NAMALWA (cell line): ENCODE results near the gene DGKE.

Experiments
- DNase-seq: peaks from one replicate; pipeline ENCODE4 v3.0.0-alpha.2; 2015; ENCODE audit warnings: low spot score

DGKE gene

DNA sequence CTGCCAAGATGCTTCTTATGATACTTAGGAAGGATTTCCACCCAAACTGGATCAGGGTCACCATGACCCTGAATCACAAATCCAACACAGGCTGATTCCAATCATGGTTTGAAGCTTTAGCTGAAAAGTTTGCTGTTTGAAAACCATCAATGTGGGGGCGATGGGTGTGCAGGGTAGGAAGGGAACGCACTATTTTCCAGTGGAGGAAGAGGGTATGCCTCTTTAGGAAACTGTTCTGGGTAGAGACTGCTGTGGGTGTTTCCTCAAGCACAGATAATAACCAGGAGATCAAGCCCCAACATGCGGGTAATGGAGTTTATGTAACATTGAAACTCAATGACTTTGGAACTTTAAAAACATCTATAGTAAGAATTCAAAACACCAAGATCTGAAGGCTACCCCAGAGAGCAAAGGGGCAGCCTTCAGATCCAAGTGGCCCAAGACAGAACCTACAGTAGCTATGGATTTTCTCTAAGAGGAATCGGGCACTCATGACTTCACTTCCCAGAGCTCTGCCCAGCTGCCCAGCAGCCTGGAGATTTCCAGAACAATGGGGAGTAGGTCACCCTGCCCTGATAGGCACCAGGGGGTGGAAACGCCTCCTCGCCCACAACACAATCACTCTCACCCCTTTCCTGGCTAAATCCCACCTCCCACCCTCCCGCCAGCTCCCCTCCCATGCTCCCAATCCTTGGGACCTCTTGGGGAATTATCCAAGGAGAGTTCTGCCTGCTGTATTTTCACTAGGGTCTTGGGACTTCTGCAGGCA, 57.1 kb downstream of the DGKE start:
- DNase-seq = no peak

DNA sequence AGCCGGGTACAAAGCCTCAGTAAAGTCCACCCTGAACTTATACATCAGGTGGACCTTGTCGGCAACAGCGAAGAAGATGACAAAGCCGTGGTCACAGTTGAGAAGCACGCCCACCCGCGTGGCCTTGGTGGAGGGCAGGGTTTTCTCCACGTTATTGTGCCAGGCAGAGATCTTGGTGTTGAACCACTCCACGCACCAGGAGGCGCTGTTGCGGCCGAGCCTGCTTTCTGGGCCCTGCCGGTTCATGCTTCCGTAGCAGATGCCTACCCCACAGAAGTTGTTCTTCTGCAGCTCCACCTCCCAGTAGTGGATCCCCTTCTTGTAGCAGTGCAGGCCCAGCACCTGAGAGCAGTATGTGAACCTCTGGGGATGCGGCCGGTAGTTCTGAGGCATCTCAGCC, 57.8 kb downstream of the DGKE start:
- no peak for DNase-seq

DNA sequence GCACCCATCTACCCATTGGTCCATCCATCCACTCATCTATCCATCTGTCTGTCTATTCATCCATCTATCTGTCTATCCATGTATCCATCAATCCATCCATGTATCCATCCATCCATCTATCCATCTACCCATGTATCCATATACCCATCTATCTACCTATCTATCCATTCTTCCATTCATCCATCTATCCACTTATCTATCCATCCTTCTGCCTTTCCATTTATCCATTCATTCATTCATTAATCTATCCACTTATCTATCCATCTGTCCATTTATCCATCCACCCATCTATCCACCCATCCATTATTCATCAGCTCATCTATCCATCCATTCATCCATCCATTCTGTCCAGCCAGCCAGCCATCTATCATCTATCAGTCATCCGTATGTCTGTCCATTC, 58.4 kb downstream of the DGKE start:
- DNase-seq = no peak

DNA sequence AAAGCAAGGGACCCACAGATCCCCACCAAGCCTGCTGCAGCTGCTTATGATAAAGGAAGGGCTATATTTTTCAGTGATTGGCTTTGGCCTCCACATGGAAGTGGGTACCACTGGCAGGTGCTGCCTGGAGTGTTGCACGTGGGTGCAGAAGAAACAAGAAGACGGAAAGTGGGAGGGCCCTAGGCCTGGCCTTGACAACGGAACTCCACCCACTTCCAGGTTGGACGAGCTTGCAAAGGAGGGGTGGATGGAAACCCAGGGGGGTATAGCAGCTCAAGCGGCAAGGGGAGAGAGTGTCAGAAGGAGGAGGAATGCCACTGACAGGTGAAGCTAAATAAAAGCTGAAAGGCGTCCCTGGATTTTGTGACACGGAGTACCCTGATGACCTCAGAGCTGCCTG, 59.6 kb downstream of the DGKE start:
- no peak for DNase-seq

DNA sequence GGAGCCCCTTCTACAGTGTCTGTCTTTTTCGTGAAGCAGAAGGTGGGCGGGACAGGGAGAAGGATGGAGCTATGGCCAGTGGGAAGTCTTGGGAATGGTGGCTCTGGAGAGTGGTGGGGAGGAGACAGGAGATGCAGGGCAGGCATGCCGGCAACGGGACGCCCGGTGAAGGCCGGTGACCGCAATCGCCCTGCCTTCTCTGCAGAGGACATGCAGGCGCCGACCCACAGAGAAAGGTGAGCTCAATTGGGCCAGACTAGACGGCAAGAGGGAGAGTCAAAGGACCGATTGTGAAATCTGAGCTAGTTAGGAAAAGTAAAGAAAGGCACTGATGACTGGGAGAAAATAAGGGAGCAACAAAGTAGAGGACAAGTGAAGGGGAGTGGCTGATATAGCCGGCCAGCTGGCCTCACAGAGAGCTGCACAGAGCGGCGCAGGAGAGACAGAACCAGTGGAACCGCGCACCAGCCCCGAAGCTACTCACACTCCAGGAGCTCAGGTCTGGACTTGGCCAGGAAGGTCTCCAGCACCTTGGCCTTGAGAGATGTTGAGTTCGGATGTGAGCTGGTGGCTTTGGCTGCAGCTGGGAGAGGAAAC, 61.0 kb downstream of the DGKE start:
- DNase-seq = no peak

DNA sequence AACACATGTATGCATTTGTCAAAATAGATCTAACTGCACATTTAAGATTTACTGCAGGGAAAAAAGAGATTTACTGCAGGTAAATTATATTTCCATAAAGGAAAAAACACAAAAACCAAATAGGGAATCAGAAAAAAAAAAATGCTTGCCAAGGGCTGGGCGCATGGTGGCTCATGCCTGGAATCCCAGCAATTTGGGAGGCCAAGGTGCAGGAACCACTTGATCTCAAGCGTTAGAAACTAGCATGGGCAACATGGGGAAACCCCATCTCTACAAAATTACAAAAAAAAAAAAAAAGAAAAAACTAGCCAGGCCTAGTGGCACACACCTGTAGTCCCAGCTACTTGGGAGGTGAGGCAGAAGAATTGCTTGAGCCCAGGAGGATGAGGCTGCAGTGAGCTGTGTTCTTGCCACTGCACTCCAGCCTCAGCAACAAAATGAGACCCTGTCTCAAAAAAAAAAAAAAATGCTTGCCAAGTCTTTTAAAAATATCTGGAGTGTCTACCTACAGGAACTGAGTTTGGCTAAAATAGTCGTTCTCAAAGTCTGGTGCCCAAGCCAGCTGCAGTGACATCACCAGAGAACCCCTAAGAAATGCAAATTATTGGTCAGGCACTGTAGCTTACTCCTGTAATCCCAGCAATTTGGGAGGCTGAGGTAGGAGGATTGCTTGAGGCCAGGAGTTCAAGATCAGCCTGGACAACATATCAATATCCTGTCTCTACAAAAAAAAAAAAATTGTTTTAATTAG, 62.4 kb downstream of the DGKE start:
- peak; percentile 65 for DNase-seq

DNA sequence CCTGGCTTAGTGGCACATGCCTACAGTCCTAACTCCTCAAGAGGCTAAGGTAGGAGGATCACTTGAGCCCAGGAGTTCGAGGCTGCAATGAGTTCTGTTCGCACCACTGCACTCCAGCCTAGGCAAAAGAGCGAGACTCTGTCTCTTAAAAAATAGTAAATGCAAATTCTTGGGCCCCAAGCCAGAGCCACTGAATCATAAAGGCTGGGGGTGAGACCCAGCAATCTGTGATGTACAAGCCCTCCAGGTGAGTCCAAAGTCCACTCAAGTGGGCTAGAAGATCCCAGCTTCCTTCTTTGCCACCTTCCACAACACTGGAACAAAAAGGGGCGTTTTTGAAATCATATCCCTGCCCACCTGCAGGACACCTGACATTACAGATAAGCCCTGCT, 63.0 kb downstream of the DGKE start:
- peak; percentile 68 for DNase-seq

DNA sequence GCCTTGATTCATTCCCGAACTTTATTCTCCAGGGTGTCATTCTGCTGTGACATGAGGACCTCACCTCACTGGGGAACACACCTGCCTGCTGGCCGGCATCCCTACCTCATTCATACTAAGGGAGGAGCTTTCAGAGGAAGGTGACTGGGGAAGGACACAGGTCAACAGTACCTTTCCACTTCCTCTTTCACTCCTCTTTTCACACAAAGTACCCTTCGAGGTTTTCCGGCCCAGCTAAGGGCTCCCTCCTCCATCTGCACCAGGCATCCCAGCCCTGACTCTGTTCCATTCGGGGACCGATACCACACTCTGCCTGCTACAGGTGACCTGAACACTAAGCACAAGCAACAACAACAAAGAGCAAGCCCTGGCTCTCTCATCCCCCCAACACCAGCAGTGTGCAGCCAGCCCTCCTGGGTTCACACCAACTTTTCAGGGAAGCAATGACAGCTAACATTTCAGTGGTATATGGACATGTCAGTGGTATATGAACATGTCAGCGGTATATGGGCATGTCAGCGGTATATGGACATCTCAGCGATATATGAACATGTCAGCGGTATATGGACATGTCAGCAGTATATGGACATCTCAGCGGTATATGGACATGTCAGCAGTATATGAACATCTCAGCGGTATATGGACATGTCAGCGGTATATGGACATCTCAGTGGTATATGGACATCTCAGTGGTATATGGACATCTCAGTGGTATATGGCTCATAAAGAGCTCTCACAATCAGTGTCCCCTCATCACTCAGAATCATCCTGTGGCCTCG, 63.9 kb downstream of the DGKE start:
- peak; percentile 46 for DNase-seq

DNA sequence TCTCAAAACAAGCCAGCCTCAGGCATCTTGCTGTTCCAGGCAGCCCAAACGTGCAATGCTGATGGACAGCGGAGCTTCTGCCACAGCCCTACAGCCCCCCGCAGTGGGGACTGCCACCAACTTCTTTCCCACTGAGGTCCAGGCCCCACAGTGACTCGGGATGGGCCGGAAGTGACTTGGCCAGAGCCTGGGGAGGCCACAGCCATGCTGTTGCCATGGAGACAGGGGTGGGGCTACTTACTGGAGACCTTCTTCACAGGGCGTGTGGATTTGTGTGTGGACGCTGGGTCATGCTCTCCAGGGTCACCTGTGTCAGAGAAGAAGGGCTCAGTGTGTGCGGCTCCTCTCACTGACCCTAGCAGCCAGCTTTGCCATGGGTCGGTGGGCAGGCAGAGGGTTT, 64.9 kb downstream of the DGKE start:
- no peak for DNase-seq

DNA sequence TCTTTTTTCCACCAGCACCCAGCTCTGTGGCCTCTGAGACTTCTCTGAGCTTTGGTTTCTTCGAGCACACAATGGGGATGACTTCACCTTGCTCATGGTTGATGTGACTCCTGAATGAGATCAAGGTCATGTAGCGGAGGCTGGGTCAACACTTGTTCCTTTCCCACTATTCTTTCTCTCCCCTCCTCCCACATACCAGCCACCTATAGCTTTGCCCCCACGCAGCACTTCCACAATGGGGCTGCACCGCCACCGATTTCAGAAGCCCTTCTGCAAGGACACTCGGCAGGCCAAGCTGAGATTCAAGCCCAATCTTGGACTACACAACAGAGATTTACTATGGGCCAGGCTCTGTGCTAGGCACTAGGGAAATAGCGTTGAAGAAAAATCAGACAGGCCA, 65.5 kb downstream of the DGKE start:
- no peak for DNase-seq

DNA sequence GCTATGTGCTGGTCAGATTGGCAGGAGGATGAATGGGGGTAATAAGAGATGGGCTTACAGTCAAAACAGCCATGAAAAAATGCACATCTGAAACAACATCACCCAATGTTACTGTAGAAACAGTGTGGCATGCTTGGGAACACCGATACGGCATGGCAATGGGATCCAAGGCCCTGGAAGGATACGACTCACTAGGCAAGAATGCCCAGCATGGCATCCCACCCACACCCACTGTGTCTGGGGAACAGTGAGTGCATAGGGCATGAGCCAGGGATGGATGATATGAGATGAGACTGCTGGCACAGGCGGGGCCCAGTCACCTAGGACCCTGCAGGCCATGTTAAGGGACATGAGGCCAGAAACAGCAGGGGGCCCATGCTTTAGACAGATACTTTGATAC, 68.4 kb downstream of the DGKE start:
- DNase-seq = no peak

DNA sequence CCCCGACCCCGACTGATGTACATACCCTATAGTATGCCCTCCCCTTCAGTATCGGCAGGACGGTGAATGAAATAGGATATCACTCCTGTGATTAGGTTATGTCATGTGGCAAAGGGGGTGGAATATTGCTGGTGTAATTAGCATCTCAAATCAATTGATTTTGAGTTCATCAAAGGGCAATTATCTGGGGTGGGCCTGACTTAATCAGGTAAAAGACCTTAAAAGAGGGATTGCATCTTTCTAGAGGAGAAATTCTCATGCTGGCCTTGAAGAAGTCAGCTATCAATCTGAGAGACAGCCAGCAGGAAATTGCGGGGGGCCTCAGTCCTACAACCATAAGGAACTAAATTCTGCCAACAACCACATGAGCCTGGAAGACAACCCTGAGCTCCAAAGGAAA, 69.6 kb downstream of the DGKE start:
- no peak for DNase-seq

DNA sequence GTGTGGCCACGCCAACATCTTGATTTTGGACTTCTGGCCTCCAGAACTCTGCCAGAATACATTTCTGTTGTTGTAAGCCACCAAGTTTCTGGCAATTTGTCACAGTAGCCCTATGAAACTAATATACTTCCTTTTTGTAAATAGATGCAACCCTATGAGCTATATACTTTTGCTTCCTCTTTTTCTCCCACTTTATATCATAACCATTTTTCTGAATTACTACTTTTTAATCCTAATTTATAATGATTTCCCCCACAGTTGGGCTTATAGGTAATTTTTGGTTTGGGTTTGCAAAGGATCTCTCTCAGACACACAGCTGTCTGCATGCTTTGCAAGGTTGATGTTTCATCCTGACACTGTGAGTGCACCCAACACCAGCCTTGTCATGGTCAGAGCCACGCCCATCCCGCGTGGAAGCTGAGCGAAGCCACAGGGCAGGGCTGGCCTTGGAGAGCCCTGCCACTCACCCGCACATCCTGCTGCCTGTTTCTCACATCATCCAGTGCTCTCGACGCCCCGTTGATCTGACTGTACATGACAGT, 74.1 kb downstream of the DGKE start:
- DNase-seq = peak; percentile 85

DNA sequence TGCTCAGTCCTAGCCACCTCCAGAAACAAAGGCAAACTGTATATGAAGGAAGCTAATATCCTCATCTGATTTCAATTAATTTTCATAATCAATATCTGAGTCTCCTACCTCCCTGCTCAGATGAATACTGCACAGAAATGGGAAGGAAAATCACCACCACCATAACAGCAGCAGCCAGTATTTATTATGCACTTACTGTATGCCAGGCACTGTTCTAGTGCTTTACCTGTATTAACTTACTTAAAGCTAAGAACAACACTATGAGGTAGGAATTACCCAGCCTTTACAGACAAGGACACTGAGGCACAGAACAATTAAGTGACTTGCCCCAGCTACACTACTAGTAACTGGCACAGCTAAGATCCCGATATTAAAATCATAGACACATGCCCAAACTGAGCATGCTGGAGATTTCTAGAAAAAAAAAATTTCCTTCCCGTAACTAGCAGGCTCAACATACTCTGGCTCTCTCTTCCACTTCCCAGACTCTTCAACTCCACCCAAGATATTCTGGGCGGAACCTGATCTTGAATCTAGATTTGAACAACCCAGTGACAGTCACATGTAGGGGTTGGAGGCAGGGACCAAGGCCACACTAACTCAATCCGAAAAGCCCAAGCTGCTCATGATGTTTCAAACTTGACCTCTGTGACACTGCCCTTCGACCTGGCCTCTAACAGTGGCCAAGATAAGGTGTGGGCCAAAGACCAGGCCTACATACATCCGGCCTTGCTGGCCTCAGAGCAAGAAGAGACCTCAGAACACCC, 76.0 kb downstream of the DGKE start:
- no peak for DNase-seq

DNA sequence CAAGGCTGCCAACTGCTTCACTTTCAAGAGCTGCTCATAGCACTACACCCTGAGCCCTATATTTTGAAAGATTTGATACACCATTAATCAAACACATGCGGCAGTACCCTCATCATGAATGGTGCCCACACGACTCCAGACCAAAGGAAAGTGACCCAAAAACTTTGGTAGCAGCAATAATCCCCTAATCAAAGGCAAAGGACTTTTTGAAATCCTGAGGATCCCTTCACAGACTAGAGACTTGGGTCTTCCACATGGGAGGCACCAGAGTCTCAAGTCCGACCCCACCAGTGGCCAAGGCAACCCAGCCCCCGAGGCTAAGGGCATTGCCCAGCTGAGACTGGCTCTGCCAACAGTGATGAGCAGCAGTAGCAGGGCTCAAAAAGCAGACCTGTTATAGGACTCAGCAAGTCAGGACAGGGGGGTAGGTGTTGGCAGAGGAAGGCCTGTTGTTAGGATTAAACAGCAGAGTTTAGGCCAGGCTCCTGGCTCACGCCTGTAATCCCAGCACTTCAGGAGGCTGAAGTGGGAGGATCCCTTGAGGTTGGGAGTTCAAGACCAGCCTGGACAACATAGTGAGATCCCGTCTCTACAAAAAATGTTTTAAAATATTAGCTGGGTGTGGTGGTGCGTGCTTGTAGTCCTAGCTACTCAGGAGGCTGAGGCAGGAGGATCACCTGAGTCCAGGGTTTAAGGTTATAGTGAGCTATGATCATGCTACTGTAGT, 76.7 kb downstream of the DGKE start:
- no peak for DNase-seq

DNA sequence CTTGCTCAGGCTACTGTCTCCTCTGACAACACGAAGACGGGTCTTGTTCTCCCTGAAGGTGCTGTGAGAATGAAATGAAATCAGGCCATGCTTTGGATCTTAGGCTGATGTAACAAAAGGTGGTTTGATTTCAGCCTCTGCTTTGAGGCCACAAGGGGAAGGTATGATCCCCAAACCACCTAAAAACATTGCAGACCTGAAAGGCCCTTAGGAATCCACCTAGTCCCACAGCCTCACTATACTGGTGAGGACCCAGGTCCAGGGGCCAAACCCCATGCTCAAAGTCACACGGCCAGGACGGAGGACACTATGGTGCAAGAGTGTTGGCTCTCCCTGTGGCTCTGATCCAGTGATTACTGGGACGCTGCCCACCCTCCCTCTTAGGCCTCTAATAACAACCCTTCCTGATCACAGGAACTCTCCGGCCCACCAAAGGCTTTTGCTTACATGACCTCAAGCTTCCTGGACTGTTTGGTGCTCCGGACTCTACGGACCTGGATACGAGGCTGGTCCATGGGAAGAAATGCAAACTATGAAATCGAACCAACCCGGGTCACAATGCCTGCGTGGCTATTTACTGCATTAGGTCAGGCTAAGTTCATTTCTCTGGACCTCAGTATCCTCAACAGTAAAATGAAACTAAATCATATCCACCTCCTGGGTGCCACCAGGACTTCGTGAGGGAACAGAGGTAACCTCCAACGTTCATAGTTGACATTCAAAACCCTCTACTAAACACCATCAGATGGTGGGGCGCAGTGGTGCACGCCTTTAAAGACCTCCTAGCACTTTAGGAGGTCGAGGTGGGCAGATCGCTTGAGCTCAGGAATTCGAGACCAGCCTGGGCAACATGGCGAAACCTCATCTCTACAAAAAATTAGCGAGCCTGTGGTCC, 78.4 kb downstream of the DGKE start:
- DNase-seq = peak; percentile 41

DNA sequence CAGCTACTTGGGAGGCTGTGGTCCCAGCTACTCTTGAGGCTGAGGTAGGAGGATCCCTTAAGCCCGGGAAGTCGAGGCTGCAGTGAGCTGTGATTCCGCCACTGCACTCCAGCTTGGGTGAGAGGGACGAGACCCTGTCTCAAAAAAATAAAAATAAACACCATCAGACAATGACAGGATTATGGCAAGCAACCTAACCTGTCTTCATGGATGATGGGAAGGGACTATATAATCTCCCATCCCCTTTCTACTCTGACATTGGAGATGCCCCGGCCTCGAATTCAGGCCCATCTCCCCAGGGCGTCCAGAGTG, 79.0 kb downstream of the DGKE start:
- peak; percentile 25 for DNase-seq

DNA sequence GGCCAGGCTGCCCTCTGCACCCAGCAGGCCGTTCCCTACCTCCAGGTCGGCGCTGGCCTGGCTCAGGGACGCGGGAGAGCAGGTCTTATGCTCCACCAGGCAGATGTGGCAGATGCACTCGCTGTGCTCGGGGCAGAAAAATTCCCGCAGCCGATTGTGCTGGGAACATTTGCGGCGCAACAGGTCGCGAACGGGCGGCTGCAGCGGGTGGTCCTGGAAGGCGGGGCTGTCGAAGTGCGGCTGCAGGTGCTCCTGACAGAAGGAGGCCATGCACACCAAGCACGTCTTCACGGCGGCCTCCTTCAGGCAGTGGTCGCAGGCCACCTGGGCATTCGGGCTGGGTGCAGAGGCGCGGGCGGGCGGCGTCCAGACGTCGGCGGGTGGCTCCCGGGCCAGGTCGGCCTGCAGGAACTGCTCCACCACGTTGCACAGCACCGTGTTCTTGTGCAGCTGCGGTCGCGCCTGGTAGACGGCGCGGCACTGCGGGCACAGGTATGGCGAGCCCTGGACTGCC, 79.5 kb downstream of the DGKE start:
- no peak for DNase-seq

DNA sequence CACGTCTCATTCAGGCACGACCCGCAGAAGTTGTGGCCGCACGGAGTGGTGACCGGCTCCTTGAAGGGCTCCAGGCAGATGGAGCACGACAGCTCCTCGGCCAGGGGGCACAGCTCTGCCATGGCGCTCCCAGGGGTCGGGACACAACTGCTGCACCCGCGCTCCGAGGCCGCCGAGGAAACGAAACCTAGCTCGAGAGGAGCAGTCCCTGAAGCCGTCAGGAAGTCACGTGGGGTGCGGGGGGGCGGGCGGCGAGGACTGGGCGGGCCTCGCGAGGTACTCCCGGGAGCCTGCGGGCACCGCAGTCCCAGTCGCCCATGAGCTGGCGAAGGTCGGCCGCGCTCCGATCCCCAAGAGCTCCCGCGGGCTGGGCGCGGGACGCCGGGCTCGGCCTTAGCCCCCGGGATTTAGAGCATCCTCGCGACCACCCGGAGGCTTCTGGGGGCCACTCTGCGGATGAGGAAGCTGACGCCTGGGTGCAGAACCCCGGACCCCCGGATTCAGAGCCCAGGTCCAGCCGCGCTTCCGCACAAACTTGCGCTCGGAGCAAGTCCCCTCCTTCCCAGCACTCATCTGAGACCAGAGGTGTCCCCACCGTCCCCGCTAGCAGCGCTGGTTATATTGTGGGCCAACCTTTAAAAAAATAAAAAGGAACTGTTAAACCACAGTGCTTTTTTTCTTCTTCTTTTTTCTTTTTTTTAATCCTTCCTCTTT, 80.1 kb downstream of the DGKE start, which contains the start of gene TRIM25:
Gene TRIM25, minus strand, starts transcription at position 183 of the 714 bp plus-strand sequence. Its CDS starts 61 bp downstream, at position 122.
- peak; percentile 91 for DNase-seq
